HG03108 (cell line): Measurements from ENCODE around the gene LRP1B.

ENCODE experiments used
- ATAC-seq: cut with Tn5 transposase; IDR thresholded peaks from one replicate; pipeline ENCODE4 v1.9.1; 2021; ENCODE audit warnings: moderate library complexity; ENCODE audit not compliant: unreplicated experiment

LRP1B gene

DNA sequence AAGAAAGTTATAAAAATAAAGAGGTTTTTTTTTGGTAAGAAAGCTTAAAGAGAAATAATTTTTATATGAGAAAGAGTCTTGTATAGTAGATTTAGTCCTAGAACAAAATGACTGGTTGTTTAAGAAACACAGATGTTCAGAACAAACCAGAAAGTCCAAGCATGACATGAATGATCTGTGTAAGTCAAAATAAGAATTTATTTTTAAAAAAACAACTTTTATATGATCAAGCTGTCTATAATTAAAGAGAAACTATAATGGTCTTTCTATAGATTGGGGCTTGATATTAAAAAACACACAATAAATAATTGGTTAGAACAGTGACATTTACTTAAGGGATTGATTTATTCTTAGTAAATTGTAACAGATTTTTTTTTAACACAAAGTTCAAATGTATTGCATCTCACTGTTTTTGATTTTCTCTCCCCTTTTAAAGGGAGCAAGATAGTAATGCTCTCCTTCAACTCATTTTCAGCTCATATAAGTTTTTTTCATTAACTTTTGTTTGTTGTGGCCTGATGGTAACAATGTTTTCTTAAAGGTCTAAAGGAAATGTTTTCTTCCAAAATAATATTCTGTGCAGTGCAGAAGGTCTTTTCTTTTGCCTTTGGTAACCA is 1256.8 kb downstream of the LRP1B start:
- ATAC-seq, result no peak

DNA sequence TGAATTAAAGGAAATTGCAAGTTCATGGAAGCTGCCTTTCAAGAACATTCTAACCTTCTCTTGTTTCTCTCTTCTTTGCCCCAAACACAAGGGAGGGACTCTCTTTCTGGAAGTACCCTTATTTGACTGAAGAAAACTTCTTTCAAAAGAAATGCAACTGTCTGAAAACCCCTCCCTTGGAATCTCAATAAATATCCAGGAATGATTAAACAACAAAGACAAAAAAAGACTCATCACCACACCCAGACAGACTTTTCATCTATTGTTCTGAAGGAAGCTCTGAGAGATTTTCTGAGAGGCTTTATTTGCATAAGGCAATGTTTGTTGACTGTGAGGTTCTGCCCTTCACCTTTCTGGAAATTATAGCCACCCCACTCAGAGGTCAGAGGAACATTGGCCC is 1260.9 kb downstream of the LRP1B start:
- ATAC-seq, result no peak

DNA sequence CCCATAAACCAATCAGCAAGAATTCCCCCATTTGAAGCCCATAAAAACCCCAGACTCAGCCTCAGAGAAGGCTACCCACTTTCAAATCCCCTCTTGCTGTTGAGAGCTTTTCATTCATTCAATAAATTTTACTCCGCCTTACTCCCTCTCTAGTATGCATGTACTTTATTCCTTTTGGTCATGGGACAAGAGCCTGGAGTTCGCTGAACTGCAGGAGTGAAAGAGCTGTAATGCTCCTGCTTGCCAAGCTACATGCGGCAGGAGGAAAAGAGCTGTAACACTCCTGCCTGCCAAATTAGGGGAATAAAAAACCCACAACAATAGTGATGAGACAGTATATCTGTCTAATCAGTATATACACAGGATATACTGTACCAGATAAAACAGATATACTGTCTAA is 1261.7 kb downstream of the LRP1B start:
- no peak for ATAC-seq

DNA sequence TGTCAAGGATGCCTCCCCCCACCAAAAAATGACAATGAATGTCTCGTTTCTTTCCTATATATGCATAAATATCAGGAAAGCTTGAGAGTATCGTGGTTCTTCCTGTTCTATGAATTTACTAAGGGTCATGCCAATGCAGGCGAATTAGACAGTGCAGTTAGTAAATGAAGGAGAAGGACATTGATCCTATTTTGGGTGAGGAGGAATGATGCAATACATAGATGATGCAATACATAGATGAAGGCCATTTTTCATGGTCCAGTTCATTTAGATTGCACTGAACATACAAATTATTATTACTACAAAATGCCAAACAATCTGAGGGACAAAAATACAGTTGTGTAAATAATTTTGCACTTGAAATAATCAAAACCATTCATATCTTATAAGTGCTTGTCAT is 1265.0 kb downstream of the LRP1B start:
- ATAC-seq, result no peak

DNA sequence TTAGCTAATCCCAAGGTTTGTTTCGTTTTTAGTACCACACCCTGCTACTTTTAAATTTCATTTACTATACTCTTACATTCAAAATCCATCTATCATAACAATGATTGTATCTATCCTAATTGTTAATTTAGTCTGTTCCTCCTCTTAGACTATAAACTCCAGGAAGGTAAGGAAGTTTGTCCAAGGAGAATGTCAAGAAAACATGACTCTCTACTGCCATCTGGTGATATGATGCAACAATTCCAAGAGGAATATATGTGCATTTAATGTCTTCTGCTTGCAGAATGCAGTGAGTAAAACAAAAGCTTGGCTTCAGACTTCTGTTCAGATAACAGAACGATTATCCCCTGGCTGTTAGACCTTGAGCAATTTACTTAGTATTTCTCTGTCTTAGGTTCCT is 1267.1 kb downstream of the LRP1B start:
- ATAC-seq, result no peak

DNA sequence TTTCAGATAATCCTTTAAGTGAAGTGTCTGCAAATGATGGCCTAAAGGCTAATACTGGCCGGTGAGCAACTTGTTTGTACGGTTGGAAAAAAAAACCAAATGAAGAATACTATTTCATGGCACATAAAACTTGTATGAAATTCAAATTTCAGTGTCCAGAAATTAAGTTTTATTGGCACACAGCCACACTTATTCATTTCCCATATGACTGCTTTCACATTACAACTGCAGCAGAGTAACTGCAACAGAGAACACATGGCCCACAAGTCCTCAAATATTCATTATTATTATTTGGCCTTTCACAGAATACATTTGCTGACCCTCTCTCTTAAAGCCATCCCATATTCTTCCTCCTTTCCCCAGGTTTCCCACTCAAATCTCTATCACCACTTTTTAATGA is 1268.6 kb downstream of the LRP1B start:
- ATAC-seq, result no peak

DNA sequence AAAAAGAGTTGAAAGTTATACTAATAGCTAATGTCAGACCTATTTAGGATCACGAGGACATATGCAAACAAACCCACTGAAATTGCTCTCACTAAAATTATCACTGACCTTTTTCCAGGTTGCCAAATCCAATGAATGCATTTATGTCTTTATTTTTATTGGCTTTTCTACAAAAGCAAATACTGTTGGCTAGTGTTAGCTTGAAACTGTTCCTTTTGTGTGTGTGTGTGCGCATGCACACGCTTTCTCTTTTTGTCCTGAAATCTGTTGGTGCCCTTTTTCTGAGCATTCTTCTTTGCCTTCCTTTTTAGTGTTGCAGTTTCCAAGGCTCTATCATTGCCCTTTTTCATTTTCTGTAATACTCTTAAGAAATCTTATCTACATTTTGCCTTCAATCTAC is 1269.2 kb downstream of the LRP1B start:
- ATAC-seq, result no peak

DNA sequence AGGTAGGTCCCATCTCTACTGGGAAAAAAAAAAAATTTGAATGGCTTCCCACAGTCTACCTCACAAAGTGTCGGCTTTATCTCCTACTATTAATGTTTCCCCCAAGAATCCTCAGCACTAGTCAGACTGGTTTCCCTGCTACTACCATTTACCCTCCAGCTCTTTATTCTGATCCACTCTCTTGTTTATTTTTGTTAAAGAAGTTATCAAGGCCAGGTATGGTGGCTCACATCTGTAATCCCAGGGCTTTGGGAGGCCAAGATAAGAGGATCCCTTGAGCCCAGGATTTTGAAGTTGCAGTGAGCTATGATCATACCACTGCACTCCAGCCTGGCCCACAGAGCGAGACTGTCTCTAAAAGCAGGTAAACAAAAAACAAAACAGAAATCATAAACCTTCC is 1275.3 kb downstream of the LRP1B start:
- no peak for ATAC-seq

DNA sequence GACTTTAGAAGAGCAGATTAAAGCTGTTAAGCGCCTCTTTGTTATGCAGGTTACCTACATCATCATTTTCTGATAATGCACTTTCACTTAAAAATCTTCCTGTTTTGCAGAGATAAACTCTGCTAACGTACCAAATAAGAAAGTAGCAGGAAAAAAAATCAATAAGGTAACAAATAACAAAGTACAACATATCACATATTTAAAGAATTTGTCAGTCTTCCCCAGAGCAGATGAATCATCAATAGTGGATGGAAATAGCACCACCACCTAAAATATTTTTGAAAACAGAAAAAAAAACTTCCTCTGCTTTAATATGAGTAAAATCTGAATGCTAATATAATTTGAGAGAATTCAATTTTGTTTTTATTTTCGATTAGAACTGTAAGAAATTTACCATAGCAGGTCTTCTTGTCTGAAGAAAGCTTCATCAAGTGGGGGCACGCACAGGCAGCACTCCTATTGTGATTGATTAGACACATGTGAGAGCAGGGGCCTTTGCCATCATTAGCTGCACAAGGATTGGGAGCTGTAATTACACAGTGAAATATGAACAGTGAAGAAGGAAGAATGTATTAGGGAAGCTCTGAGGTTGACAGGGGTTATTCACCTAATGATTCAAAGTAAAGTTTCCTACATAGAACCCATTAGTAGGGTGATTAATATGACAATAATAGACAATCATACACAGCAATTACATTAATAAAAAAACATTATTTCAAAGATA is 1279.4 kb downstream of the LRP1B start:
- no peak for ATAC-seq

DNA sequence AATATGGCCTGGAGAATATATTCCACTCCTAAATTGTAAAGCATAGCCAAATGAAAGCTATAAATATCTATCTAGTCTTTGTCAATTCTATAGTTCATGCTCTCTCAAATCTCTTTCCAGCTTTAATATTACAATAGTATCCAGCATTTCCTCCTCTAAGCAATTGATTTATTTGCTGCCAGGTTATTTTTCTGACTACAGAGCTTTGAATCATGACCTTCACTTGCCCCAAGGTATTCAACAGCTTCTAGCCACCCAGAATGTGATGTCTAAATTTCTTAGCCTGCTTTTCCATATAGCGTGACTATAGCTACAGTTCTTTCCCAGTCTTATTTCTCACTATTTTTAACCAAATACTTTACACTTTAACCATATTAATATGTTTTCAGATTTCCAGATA is 1287.6 kb downstream of the LRP1B start:
- ATAC-seq, result no peak

DNA sequence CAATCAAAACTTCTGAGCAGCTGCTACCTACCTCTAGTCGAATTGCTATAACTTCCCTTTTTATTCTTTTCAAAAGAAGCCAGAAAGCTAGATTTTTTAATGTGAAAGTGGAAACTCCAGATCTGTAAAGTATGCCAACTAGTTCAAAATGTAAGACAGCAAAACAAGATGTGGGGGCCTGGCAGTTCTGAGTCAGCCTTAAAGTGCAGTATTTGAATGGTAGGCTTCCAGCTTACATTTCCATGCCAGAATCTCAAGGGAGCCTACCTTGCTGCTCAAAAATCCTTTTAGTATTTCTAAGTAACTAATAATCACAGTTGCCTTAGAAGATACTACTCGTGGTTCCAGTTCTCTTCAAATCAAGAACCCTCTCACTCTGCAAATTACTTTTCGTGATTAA is 1288.7 kb downstream of the LRP1B start:
- no peak for ATAC-seq

DNA sequence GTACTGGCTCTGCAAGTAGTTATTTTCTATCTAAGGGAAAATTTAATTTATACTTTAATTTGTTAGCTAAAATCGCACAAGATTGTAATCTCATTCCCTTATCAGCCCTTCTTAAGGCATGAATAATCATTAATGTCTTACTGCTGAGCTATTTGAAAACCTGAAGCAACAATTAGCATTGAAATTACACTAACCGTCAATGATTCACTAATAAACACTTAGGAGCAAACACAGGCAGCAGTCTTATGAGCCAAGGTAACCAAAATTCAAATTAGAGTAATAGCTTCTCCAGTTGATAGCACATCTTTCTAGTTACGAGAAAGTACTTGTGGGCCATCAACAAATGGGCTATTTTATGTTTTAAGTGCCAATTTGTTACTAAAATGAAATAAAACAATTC is 1289.7 kb downstream of the LRP1B start:
- ATAC-seq, result no peak

DNA sequence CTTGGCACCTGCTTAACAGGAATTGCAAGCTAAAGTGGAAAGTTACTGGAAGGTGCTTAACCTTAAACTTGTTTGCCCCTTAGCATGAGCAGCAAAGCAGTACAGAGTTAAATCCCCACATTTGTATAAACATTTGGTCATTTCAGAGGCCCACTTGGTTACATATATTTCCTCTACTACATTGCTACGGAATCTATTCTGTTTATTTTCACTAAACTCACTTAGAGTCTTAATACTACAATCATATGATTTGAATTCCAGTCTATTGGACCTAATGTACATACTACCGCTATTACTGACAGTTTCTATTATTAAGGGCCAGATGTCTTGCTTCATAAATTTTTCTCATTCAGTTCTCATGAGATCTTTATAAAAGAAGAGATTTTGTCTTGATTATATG is 1294.0 kb downstream of the LRP1B start:
- ATAC-seq, result no peak

DNA sequence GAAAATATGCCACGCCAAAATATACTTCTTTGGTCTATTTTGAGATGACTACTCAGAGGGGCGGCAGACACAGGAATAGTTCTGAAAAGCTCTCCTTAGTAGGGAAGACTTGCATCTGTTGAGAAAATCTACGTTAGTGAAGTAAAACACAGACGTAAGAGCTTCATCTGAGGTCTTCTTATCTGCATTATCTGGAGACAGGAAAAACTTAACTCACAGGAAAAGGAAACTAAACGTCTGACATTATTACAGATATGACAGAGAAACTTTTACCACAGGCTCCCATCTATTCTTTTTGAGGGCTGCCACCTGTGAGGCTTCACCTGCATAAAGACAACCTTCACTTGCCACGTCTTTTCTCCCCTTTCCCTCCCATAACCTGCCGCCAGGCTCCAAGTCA is 1295.7 kb downstream of the LRP1B start:
- no peak for ATAC-seq

DNA sequence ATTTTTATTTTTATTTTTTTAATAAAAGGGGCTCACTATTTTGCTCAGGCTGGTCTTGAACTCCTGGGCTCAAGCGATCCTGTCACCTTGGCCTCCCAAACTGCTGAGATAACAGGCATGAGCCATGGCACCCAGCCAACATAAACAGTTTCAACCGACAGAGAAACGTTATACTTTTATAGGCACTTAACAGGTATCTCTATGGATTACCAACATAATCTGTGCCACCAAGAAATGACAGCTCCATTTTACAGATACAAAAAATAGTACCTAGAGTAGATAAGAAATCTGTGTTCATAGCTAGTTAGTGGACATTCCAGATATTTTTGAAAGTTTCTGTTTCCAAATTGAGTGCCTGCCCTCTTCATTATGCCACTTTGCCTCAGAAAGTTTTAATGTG is 1316.7 kb downstream of the LRP1B start:
- ATAC-seq, result no peak

DNA sequence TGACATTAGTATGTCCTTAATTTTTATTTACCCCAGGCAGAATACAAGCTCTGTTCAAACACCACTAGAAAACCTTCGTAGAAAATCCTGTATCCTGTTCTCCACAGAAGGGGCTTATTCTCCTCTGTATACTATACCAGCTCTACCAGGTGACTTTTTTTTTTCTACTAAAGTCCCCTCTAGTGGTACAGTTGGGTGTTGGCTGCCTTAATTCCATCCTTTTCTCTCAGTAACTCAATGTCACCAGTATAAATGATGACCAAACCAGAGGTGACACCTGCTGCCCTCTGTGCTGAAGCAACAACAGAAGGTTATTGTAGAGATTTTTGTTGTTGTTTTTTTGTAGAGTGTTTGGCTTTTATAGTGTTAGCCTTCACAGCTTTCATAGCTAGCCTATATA is 1322.0 kb downstream of the LRP1B start:
- no peak for ATAC-seq

DNA sequence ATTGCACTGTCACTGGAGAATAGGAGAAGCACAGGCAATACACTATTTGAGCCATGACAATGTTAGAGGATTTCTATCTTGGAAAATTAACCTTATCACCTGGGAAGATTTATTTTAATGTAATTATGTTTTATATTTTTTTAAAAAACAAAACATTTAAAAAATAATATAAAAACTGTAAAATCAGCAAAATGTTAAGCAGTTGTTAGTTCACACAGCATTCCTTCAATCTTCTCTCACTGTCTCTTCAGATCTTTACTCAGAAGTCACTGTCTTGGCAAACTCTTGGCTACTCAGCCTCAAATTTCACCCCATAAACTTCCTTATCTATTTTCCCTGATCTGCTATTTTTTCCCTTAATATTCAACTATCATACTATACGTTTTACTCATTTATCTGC is 1322.6 kb downstream of the LRP1B start:
- no peak for ATAC-seq

DNA sequence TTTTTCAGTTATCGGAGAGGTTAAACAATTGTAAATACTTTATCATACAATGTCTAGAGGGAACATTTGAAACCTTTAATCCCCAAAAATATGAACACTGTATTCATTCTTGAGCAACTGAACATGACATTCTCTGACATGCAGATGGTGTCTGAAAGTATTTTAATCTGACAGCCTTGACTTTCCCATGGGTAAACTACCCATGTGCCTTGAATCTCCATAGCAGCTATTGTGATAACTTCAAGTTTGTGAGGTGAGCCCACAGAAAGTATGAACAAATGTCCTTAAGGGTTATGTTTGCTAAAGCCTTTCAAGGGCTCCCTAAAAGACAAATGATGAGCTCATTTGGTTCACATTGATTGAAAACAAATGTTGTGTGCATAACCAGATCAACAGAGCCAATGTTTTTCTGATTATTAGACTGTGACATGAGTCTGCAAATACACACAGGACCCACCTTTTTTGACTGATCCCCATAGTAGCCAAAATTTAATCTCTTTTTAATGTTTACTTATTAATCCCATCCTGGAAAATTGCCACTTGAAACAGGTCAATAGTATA is 1326.0 kb downstream of the LRP1B start:
- ATAC-seq, result no peak

DNA sequence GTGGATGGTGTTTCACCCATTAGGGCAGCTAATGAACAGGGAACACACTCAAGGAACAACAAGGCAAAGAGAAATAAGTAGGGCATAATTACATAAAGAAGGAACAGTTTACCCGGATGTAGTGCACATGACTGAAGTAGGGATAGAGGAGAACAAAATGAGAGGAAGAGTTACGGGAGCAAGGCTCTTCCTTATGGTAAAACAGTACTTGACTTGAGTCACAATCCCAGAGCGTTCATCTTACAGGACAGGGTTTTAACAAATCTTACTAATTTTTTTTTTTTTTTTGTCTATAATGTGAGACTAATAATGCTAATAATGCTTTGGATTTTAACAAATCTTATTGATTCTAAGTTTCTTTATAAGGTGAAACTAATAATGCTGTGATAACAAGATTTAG is 1329.5 kb downstream of the LRP1B start:
- no peak for ATAC-seq

DNA sequence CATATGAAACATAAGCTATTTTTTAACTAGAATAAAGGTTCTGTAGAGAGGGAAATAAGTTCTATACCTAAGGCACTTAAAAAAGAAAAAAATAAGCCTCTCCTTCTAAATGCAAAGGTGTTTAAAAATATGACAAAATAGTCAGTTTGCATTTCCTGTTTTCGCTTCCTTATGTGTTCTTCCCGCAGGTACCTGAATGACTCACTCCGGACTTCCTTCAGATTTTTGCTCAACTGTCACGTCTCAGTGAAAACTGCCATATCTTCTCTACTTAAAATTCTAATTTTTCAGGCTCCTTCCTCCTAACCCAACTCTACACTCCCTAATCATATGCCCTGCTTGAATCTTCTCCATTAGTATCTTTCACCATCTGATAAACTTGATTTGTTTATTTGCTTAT is 1333.1 kb downstream of the LRP1B start:
- peak; percentile 56 for ATAC-seq

DNA sequence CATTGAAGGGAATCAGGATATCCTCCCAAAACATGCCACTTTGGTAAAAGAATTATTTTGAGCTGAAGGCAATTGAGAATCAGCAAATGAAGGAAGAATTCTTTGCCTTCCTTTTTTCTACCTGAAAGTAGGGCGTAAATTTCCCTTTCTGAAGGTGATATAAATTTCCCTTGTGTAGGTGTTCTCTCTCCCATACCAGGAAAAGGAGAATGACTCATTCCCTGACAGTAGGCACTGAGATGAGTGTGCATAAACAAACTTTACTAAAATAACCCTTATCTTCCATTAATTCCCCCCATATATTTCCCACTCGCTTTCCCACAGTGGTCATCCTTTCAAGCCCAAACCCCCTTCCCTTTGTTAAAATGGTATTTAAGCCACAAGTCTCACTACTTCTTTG is 1339.0 kb downstream of the LRP1B start:
- no peak for ATAC-seq

DNA sequence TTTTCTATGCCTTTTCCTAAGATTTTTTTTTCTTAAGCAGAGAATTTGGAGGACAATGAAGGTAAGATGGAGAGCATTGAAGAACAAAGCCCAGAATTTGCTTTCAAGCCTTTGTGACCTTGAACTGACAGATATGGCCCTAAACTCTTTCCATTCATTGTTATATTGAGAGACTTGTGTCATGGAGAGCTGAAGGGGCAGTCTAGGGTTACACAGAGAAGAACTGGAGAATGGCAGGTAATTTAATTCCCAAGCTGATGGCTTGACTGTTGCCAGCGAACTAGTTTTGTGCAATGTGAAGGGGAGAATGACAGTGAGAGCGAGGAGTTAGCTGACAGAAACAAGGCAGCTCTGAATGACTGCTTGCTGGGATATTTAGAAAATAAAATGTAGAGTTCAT is 1344.2 kb downstream of the LRP1B start:
- no peak for ATAC-seq

DNA sequence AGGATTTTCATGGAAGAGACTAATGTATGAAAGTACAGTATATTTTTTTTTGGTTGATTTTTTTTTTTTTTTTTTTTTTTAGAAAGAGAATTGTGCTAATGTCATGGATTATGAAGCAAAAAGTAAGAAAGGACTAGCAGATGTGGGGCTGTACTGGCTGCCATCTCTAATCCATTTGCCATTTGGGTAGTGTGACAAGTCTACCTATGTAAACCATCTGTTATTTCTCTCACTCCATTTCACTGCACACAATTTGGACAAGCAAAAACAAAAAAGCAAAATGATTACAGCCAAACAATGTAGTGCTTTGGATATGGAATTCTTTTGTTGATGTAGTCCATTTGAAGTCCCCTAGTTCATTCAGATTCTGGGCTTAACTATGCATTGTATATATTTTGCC is 1355.4 kb downstream of the LRP1B start:
- no peak for ATAC-seq
